ENCODE results near the gene ZBTB17. TPM values are rescaled to one million over a fixed set of nuclear protein-coding genes. Genes with fewer than 3 reads are reported as not detected.

The ZBTB17 gene
- total RNA-seq, 1 donor from 2014 or later = 51.5 TPM

- Mint-ChIP-seq H3K4me1 (peaks cover 38% of the 10 kb centered on the region), H3K27ac (ENCODE audit: unreplicated experiment) (no peak overlapping the region), H3K9me3 (no peaks in the 10 kb centered on the region), H3K27me3 (ENCODE audit: low read depth) (no peaks in the 10 kb centered on the region), H3K36me3 (ENCODE audit: low read depth) (peaks cover 5% of the 10 kb centered on the region), H3K4me3 (no peak overlapping the region)
- TF ChIP-seq CTCF (conservative IDR thresholded peaks at IDR 0.05) = no peak
- no peak for DNase-seq (ENCODE audit: low read depth, low spot score)
These were observed 15.1 kb downstream of the ZBTB17 start for GRCh38 chr1:15960808-15961207.

GRCh38 chr1:15959827-15960446, 16.0 kb downstream of the ZBTB17 start:
- Mint-ChIP-seq H3K27me3 (ENCODE audit: low read depth) (no peaks in the 10 kb centered on the region), H3K27ac (ENCODE audit: unreplicated experiment) (peak overlapping the region; percentile 24), H3K36me3 (ENCODE audit: low read depth) (no peaks in the 10 kb centered on the region), H3K4me1 (peaks cover 31% of the 10 kb centered on the region), H3K4me3 (no peak overlapping the region), H3K9me3 (no peaks in the 10 kb centered on the region)
- no peak for DNase-seq (ENCODE audit: low read depth, low spot score)
- TF ChIP-seq CTCF (conservative IDR thresholded peaks at IDR 0.05) = no peak

GRCh38 chr1:15959424-15959823, 16.5 kb downstream of the ZBTB17 start:
- DNase-seq (ENCODE audit: low read depth, low spot score) = no peak
- Mint-ChIP-seq H3K9me3 (no peaks in the 10 kb centered on the region), H3K27ac (ENCODE audit: unreplicated experiment) (no peak overlapping the region), H3K27me3 (ENCODE audit: low read depth) (no peaks in the 10 kb centered on the region), H3K4me3 (no peak overlapping the region), H3K4me1 (peaks cover 31% of the 10 kb centered on the region), H3K36me3 (ENCODE audit: low read depth) (no peaks in the 10 kb centered on the region)
- no peak for TF ChIP-seq CTCF (conservative IDR thresholded peaks at IDR 0.05)

GRCh38 chr1:15958793-15959192, 17.1 kb downstream of the ZBTB17 start:
- no peak overlapping the region for H3K27ac Mint-ChIP-seq (ENCODE audit: unreplicated experiment)
- no peak for TF ChIP-seq CTCF (conservative IDR thresholded peaks at IDR 0.05)
- H3K4me3 Mint-ChIP-seq = no peak overlapping the region
- H3K9me3 Mint-ChIP-seq = no peaks in the 10 kb centered on the region
- H3K27me3 Mint-ChIP-seq (ENCODE audit: low read depth) = no peaks in the 10 kb centered on the region
- no peaks in the 10 kb centered on the region for H3K36me3 Mint-ChIP-seq (ENCODE audit: low read depth)
- DNase-seq (ENCODE audit: low read depth, low spot score) = no peak
- peaks cover 37% of the 10 kb centered on the region for H3K4me1 Mint-ChIP-seq

- Mint-ChIP-seq H3K9me3 (no peaks in the 10 kb centered on the region), H3K4me3 (no peak overlapping the region), H3K4me1 (peaks cover 40% of the 10 kb centered on the region), H3K27me3 (ENCODE audit: low read depth) (no peaks in the 10 kb centered on the region), H3K27ac (ENCODE audit: unreplicated experiment) (no peak overlapping the region), H3K36me3 (ENCODE audit: low read depth) (no peaks in the 10 kb centered on the region)
- no peak for TF ChIP-seq CTCF (conservative IDR thresholded peaks at IDR 0.05)
- no peak for DNase-seq (ENCODE audit: low read depth, low spot score)
These were observed 17.8 kb downstream of the ZBTB17 start for GRCh38 chr1:15958111-15958510.

Measured in neural crest cell (in vitro differentiated cells).